ENCODE measurements around the gene B3GALNT2.

B3GALNT2 gene

DNA sequence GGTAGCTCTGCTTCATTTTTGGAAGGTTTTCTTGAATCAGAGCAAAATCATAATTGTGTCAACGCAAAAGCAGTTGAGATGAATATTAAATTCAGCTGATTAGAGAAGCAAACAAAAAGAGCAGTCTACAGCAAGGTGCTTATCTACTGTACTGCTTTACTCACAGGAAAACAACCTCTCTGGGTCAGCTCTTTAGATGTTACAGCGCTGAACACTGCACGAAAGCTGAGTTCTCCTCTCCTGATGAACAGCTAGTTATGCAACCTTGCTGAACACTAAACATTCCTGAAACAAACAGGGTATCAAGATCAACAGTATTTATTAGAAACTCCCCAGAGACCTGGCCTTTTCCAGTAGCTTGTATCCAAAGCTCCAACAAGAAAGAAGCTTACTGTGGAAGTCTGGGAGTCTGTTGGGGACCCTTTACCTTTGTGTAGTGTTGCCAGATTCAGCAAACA is 95.7 kb downstream of the B3GALNT2 start:
- TF ChIP-seq, protein P1, sequence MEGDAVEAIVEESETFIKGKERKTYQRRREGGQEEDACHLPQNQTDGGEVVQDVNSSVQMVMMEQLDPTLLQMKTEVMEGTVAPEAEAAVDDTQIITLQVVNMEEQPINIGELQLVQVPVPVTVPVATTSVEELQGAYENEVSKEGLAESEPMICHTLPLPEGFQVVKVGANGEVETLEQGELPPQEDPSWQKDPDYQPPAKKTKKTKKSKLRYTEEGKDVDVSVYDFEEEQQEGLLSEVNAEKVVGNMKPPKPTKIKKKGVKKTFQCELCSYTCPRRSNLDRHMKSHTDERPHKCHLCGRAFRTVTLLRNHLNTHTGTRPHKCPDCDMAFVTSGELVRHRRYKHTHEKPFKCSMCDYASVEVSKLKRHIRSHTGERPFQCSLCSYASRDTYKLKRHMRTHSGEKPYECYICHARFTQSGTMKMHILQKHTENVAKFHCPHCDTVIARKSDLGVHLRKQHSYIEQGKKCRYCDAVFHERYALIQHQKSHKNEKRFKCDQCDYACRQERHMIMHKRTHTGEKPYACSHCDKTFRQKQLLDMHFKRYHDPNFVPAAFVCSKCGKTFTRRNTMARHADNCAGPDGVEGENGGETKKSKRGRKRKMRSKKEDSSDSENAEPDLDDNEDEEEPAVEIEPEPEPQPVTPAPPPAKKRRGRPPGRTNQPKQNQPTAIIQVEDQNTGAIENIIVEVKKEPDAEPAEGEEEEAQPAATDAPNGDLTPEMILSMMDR (IDR thresholded peaks at IDR 0.05; ENCODE audit: low read depth, low read length, missing control alignments): no peak
- Histone ChIP-seq H3K4me3 (ENCODE audit: low read depth, low read length) (no peak overlapping the region), H3K27ac (no peak overlapping the region), H3K36me3 (replicated peaks) (peaks cover 2% of the 10 kb centered on the region), H3K27me3 (replicated peaks) (no peaks in the 10 kb centered on the region)
- in situ Hi-C loops (cut with HindIII; ENCODE audit: low pct_ligation_motif_present, low sequenced_read_pairs): no loop called here
- DNase-seq: no peak

DNA sequence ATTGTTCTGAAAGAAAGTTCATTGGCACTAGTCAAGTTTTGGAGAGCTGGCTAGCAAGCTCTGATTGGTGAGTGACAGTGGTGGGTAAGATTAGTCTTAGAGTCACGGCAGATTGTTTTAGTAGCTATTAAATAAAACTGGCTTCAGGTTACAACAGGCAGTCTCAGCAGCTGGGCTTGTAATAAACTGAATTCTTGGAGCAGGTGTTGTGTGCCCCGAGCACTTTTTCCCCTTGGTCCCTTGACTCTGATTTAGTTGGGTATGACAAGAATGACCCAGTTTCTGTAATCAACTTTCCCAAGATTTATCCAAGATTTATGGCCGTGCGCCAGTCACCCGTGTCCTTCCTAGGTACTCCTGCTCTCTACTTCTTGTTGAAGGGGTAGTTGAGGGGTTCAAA is 96.8 kb downstream of the B3GALNT2 start:
- Histone ChIP-seq H3K4me3 (ENCODE audit: low read depth, low read length) (no peak overlapping the region), H3K36me3 (replicated peaks) (peaks cover 2% of the 10 kb centered on the region), H3K27ac (no peak overlapping the region), H3K27me3 (replicated peaks) (no peaks in the 10 kb centered on the region)
- DNase-seq: no peak
- in situ Hi-C loops (cut with HindIII; ENCODE audit: low pct_ligation_motif_present, low sequenced_read_pairs): no loop called here
- TF ChIP-seq, protein P1 (IDR thresholded peaks at IDR 0.05; ENCODE audit: low read depth, low read length, missing control alignments): no peak

DNA sequence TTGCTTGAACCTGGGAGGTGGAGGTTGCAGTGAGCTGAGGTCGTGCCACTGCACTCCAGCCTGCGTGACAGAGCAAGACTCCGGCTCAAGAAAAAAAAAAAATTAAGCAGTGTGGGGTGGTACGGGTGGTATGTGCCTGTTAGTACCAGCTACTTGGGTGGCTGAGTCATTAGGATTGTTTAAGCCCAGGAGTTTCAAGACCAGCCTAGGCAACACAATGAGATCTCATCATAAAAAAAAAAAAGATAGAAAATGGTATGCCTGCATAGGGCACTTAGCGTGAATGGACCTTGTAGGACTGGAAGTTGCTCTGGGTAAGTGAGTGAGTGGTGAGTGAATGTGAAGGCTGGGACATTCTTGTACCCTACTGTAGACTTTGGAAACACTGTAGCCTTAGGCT is 100.1 kb downstream of the B3GALNT2 start:
- Histone ChIP-seq H3K27me3 (replicated peaks) (no peaks in the 10 kb centered on the region), H3K36me3 (replicated peaks) (peaks cover 2% of the 10 kb centered on the region), H3K27ac (peak overlapping the region; percentile 45), H3K4me3 (ENCODE audit: low read depth, low read length) (no peak overlapping the region)
- no peak for DNase-seq
- TF ChIP-seq, protein P1 (IDR thresholded peaks at IDR 0.05; ENCODE audit: low read depth, low read length, missing control alignments): no peak
- in situ Hi-C loops (cut with HindIII; ENCODE audit: low pct_ligation_motif_present, low sequenced_read_pairs): no loop called here

DNA sequence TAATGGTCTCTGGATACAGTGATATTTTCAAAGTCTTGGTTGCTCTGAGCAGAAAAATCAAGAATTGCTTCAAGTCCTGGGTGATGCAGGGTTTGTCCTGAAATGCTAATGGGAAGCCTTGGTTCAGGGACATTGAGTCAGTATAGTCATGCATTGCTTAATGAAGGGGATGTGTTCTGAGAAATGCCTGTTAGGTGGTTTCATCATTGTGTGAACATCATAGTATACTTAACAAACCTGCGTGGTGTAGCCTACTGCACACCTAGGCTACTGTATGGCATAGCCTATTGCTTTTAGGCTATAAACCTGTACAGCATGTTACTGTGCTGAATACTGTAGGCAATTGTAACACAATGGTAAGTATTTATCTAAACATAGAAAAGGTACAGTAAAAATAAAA is 100.7 kb downstream of the B3GALNT2 start:
- peak overlapping the region; percentile 45 for H3K27ac ChIP-seq
- H3K27me3 ChIP-seq (replicated peaks): no peaks in the 10 kb centered on the region
- DNase-seq: no peak
- TF ChIP-seq, protein P1 (IDR thresholded peaks at IDR 0.05; ENCODE audit: low read depth, low read length, missing control alignments): no peak
- H3K4me3 ChIP-seq (ENCODE audit: low read depth, low read length): no peak overlapping the region
- H3K36me3 ChIP-seq (replicated peaks): peaks cover 2% of the 10 kb centered on the region
- in situ Hi-C loops (cut with HindIII; ENCODE audit: low pct_ligation_motif_present, low sequenced_read_pairs): no loop called here

DNA sequence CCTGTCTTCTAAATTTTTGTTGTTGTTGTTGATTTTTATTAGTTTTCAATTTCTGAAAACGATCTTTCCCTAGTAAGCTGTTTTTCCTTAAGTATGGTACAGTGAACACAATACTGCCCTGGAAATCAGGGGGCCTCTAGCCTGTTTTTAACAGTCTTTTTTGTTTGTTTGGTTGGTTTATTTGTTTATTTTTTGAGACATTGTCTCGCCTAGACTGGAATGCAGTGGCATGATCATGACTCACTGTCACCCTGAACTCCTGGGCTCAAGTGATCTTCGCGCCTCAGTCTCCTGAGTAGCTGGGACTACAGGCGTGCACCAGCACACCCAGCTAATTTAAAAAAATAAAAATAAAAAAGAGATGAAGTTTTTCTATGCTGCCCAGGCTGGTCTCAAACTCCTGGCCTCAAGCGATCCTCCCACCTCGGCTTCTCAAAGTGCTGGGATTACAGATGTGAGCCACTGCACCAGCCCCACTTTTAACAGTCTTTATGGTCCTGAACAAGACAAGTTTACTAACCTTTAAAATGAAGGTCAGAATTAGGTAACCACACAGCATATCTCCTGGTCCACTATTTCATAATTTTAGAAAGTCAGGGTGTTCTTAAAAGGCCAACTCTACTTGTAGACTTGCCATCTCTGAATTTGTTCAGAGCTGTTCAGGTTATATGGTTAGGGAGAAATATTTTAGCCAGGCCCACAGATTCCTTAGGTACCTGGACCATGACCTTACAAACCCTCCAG is 101.6 kb downstream of the B3GALNT2 start:
- no peak overlapping the region for H3K4me3 ChIP-seq (ENCODE audit: low read depth, low read length)
- H3K27me3 ChIP-seq (replicated peaks): no peaks in the 10 kb centered on the region
- in situ Hi-C loops (cut with HindIII; ENCODE audit: low pct_ligation_motif_present, low sequenced_read_pairs): no loop called here
- peaks cover 2% of the 10 kb centered on the region for H3K36me3 ChIP-seq (replicated peaks)
- H3K27ac ChIP-seq: no peak overlapping the region
- DNase-seq: no peak
- TF ChIP-seq, protein P1 (IDR thresholded peaks at IDR 0.05; ENCODE audit: low read depth, low read length, missing control alignments): no peak

DNA sequence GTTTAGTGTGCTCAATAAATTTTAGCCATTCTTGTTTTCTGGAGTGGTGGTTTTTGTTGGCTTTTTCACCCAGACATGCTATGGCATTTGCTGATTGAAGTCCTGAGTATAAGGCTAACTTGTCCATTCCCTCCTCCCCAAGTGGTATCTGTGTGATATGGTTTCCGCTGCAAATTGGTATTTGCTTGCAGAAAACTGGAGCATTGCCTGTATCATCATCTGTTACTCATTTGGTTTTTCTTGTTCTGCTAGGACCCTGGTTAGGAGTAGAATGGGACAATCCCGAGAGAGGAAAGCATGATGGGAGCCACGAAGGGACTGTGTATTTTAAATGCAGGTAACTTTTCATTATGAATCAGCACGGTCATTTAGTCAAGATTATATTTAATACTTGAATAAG is 103.0 kb downstream of the B3GALNT2 start:
- TF ChIP-seq, protein P1 (IDR thresholded peaks at IDR 0.05; ENCODE audit: low read depth, low read length, missing control alignments): no peak
- no peaks in the 10 kb centered on the region for H3K27me3 ChIP-seq (replicated peaks)
- in situ Hi-C loops (cut with HindIII; ENCODE audit: low pct_ligation_motif_present, low sequenced_read_pairs): no loop called here
- peaks cover 2% of the 10 kb centered on the region for H3K36me3 ChIP-seq (replicated peaks)
- no peak for DNase-seq
- no peak overlapping the region for H3K4me3 ChIP-seq (ENCODE audit: low read depth, low read length)
- H3K27ac ChIP-seq: no peak overlapping the region

All from brain microvascular endothelial cell (primary cell).